ENCODE results near the gene ACOT6.
"Not testable (repeated sequence)": the region's sequence is repeated elsewhere in the genome, so short reads cannot be mapped to it uniquely, and the experiment has no call there.

ACOT6 gene

DNA sequence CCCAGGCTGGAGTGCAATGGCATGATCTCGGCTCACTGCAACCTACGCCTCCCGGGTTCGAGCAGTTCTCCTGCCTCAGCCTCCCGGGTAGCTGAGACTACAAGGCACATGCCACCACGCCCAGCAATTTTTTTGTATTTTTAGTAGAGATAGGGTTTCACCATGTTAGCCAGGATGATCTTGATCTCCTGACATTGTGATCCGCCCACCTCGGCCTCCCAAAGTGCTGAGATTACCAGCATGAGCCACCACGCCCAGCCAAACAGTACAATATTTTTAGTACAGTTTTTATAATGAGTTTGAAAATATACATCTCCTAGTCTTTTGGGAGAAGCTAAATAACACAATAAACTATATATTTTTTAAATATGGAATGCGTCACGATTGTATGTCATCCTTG, 46.9 kb downstream of the ACOT6 start:
- not testable (repeated sequence) for DNase-seq

DNA sequence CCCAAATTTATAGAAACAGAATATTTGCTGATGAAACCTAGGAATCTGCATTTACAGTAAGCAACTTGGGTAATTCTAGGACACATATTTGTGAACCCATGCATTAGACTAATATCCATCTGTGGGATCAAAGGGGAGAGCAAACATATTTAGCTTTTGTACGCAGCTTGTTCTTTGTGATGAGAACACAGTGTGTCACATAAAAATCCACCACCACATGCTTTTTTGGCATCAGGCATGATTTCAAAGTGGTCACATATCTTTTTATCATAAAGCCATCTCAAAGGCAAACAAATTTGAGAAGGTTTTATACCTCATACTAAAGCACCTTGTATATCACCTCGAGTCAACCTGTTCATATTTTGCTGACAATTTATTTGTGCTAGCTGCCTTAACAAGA, 48.2 kb downstream of the ACOT6 start:
- no peak for DNase-seq

DNA sequence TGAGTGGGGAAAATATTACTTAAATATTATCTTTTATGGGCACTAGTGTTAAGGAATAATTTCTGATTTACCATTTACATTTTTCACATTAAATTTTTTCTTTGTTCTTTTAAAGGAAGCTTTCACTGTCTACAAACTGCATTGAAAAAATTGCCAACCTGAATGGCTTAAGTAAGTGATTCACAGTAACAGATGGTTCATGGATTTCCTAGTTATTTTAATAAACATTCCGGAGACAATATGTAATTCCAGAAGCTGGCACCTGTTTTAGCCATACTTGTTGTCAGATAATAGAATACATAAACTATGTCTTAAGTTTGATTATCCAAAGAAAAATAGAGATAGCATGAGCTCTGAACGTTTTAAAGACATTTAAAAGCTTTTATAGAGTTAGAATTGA, 49.6 kb downstream of the ACOT6 start:
- no peak for DNase-seq

DNA sequence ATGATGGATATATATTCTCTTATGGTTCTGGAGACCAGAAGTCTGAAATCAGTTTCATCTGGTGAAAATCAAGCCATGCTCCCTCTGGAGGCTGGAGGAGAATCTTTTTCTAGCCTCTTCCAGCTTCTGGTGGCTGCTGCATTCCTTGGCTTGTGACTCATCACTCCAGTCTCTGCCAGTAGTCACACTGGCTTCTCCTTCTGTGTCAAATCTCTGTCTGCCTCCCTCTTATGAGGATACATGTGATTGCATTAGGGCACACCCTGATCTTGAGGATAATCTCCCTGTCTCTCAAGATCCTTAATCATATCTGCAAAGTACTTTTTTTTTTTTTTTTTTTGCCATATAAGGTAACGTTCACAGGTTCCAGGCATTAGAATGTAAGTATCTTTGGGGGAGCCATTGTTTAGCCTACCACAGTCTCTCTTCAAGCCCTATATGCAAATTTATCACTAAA, 50.2 kb downstream of the ACOT6 start:
- DNase-seq: no peak

DNA sequence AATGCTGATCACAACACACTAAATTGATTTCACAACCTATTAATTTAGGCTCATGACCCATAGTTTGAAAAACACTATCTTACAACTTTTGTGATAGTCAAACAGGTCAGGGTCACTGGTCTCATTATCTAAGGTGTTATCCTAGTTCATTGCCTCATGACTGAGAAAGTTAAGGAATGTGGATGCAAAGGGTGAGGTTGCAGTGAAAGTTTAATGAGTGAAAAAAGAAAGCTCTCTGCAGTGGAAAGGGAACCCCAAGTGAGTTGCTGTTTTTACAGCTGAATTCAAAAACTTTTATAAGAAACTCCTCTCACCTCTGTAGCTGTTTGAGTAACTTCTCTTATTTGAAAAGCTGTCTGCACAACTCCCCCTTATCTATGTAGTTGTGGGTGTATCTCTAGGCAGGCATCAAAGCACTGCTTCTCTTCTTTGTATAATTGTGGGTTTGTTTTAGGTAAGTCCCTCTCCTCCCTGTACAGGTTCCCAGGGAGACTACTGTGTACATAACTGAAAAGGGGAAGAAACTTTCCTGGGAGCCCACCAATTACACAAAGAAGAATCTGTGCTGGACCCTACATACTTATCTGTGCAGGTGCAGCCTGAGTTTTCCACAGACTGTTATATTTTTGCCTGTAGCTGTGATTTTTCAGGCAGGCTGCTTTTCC, 51.4 kb downstream of the ACOT6 start:
- no peak for DNase-seq

DNA sequence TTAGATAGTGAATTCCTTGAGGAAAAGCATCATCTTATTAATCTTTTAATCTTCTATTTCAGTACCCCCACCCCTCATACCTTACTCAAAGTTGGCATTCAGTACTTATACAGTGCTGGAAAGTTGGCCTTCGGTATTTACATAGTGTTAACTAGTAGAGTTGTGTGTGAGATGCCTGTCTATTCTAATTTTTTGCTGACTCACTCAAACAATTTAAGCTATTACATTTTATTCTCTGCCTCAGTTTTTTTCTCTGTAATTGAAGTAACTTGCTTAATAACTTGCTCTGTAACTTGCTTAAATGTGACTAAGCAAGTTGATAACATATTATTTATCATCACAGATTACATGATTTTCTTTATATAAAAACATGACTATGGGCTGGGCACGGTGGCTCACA, 52.8 kb downstream of the ACOT6 start:
- no peak for DNase-seq

DNA sequence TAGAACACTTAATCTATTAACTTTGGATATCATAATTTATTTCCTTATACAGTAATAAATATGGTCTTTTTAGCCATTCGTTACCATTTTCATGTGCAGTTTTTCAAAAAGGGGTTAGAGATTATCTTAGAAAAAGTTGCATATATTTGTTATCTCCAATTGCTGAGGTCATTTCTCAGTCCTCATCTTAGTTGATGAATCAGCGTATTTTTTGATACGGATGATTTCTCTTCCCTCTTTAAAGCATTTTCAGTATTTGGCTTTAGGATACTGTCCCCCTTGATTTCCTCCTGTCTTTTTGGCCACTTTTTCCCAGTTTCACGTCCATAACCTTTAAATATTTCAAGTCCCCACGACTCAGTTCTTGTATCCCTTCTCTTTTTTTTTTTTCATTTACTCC, 54.3 kb downstream of the ACOT6 start:
- DNase-seq: no peak

DNA sequence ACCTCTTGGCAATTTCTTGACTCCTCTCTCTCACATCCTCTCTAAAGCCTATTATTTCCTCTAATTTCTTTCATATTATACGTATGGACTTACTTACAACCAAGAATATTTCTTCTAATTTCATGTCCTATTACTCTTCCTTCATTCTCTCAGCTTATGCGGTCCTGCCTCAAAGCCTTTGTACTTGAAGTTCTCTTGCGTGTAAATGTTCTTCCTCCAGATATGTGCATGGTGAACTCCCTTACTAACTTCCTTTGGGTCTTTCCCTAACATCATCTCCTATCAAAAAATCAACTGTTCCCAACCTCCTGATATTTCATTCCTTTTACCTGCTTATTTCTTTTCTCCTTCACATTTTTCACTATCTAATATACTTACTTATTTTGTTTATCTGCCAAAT, 55.5 kb downstream of the ACOT6 start:
- no peak for DNase-seq
